ENCODE data around the gene POU3F1. TPM values are rescaled to one million over a fixed set of nuclear protein-coding genes. Genes with fewer than 3 reads are reported as not detected.

The POU3F1 gene
- total and polyA plus RNA-seq, 10 of the 15 experiments (the other 5 are each of a cell fraction or from before 2014, with no cell fraction given), result 0.04 to 0.53 (median 0.10) TPM; not detected in 3

GRCh38 chr1:38014171-38014570, 32.4 kb downstream of the POU3F1 start:
- no TSS peak for BruUV-seq (replicated peaks)
- Histone ChIP-seq H3K36me3 (ENCODE audit: control insufficient read depth in 2 of 2, insufficient read depth in 2 of 2, low read length in 1 of 2) (peaks cover 0 to 7% of the 10 kb centered on the region in 2 experiments; a peak in 1 of 4 replicates), H3K4me3 (peak overlapping the region; percentile 84; the same call in 1 of the 2 replicates), H3K27me3 (replicated peaks in 1 of 2; ENCODE audit: control insufficient read depth in 2 of 2, insufficient read depth in 2 of 2, low read length in 1 of 2) (no peaks in the 10 kb centered on the region), H3K4me2 (ENCODE audit: control insufficient read depth, insufficient read depth) (peak overlapping the region; percentile 89), H3K9ac (ENCODE audit: control insufficient read depth, insufficient read depth, low read length) (no peak overlapping the region), H2AFZ (ENCODE audit: control insufficient read depth, low read depth, low read length) (no peak overlapping the region), H3K9me3 (replicated peaks; ENCODE audit: control insufficient read depth, insufficient read depth, low read length) (no peaks in the 10 kb centered on the region), H3K79me2 (ENCODE audit: control insufficient read depth, insufficient read depth, low read length) (peaks cover 29% of the 10 kb centered on the region), H3K27ac (ENCODE audit: control insufficient read depth, insufficient read depth) (no peak overlapping the region), H4K20me1 (ENCODE audit: control insufficient read depth, insufficient read depth) (no peaks in the 10 kb centered on the region), H3K4me1 (ENCODE audit: control insufficient read depth, insufficient read depth, low read length) (peaks cover 6% of the 10 kb centered on the region; the same call in 1 of the 2 replicates)
- WGBS (ENCODE audit: insufficient coverage, insufficient replicate concordance, low lambda C conversion rate, missing lambda C conversion rate), result 59% methylated on average over 4 of the region's 4 CpGs
- RAD21 ChIA-PET (ENCODE audit: unreplicated experiment), result interaction anchor here (1.0 to 1.1 kb wide), 2 partner anchors 14 to 58 kb away, joined by 3 read pairs; no protein-coding TSS in a partner anchor
- CTCF ChIA-PET, result interaction anchor here (0.6 to 5.0 kb wide), 7 partner anchors 11 to 155 kb away, joined by 3 to 32 read pairs (median 4); partner anchors contain the start of genes MTF1 and SF3A3
- intact Hi-C loops (cut with micrococcal nuclease; ENCODE audit: unreplicated experiment) (no loop called here), in situ Hi-C loops (cut with MboI) (no loop called here)
- TF ChIP-seq YY1 (IDR thresholded peaks at IDR 0.05; ENCODE audit: low read depth, low read length), result no peak
- TF ChIP-seq, protein P1, sequence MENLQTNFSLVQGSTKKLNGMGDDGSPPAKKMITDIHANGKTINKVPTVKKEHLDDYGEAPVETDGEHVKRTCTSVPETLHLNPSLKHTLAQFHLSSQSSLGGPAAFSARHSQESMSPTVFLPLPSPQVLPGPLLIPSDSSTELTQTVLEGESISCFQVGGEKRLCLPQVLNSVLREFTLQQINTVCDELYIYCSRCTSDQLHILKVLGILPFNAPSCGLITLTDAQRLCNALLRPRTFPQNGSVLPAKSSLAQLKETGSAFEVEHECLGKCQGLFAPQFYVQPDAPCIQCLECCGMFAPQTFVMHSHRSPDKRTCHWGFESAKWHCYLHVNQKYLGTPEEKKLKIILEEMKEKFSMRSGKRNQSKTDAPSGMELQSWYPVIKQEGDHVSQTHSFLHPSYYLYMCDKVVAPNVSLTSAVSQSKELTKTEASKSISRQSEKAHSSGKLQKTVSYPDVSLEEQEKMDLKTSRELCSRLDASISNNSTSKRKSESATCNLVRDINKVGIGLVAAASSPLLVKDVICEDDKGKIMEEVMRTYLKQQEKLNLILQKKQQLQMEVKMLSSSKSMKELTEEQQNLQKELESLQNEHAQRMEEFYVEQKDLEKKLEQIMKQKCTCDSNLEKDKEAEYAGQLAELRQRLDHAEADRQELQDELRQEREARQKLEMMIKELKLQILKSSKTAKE (IDR thresholded peaks at IDR 0.05; ENCODE audit: low read depth, poor library complexity, severe bottlenecking), result no peak
- no peak for TF ChIP-seq MYC (IDR thresholded peaks at IDR 0.05; ENCODE audit: insufficient read depth, insufficient read length, insufficient replicate concordance, low read length, severe bottlenecking)
- TF ChIP-seq, protein P2, sequence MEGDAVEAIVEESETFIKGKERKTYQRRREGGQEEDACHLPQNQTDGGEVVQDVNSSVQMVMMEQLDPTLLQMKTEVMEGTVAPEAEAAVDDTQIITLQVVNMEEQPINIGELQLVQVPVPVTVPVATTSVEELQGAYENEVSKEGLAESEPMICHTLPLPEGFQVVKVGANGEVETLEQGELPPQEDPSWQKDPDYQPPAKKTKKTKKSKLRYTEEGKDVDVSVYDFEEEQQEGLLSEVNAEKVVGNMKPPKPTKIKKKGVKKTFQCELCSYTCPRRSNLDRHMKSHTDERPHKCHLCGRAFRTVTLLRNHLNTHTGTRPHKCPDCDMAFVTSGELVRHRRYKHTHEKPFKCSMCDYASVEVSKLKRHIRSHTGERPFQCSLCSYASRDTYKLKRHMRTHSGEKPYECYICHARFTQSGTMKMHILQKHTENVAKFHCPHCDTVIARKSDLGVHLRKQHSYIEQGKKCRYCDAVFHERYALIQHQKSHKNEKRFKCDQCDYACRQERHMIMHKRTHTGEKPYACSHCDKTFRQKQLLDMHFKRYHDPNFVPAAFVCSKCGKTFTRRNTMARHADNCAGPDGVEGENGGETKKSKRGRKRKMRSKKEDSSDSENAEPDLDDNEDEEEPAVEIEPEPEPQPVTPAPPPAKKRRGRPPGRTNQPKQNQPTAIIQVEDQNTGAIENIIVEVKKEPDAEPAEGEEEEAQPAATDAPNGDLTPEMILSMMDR (IDR thresholded peaks at IDR 0.05 in 2 of 3, conservative IDR thresholded peaks at IDR 0.05 in 1 of 3; ENCODE audit: control insufficient read depth in 2 of 3, extremely low read depth in 1 of 3, insufficient read depth in 1 of 3, low read depth in 3 of 3, low read length in 3 of 3), result 0 out of 6 replicates have a peak, but pooled peaks of 1 of the 3 experiments have one; percentile 4
- no peak for TF ChIP-seq FOS (IDR thresholded peaks at IDR 0.05; ENCODE audit: borderline replicate concordance, extremely low read depth, insufficient read length)
- TF ChIP-seq SRF (IDR thresholded peaks at IDR 0.05; ENCODE audit: low read depth in 2 of 2, low read length in 2 of 2), result no peak
- no peak for TF ChIP-seq TBL1XR1 (IDR thresholded peaks at IDR 0.05; ENCODE audit: low read depth, low read length)
- SMC1A ChIA-PET (ENCODE audit: uncharacterized antibody, unreplicated experiment), result interaction anchor here (0.6 to 1.4 kb wide), 10 partner anchors 11 to 843 kb away, joined by 3 to 6 read pairs (median 3); no protein-coding TSS in a partner anchor
- DNase-seq (ENCODE audit: low read depth, low spot score) (no peak), FAIRE-seq (no peak), ATAC-seq (no peak)
- POLR2A ChIA-PET, result no interaction called here

Data from GM12878 (cell line).